GM18507 (cell line): ENCODE data around the gene GRIK4.
"Not testable (repeated sequence)": the region's sequence is repeated elsewhere in the genome, so short reads cannot be mapped to it uniquely, and the experiment has no call there.

Experiments used
- DNase-seq: peaks from one replicate; pipeline ENCODE4 v3.0.0; 2011; ENCODE audit warnings: low read depth; ENCODE audit not compliant: insufficient read length; ENCODE audit errors: extremely low spot score
- FAIRE-seq: peaks from 2 replicates; lab custom pipeline; 2011; peaks lifted over from hg19 to GRCh38; lab: Jason Lieb, UNC

GRIK4 gene

DNA sequence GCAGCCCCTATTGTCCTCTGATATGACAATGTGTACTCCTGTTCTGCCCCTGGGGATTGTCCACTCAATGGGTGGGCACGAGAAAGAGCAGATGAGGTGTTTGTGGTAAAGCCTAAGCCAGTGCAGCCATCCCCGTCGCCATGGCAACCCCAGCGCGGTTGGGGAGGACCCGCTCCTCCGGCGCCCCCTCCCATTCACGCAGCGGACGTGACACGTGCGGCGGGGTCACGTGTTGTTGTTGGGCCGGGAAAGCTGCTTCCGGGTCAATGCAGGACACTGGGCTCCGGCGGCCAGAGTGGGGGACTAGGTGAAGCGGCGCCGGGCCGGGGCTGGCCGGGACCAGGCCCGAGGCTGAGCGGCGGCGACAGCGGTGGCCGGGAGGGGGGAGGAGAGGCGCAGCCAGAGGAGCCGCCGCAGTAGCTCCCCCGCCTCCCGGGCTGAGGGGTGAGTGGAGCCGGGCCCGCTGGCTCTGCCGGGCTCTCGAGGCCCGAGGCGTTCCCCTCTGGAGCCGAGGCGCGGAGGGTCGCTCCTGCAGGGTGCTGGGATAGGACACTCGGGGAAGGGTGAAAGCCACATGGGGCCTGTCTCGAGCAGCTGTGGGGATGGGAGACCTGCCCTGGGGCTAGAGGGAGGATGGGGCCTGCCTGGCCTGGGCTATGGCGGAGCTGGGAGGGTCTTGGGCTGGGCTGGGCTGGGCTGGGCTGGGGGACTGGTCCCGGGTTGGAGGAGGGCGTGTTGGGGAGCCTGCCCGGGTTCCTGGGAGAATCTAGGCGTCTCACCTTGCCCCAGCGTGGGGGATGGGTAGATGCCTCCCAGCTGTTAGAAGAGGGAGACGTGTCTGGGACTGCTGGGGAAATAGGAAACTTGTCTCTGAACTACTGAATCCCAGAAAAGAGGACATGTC is 512.6 kb downstream of the GRIK4 start, which contains the start of gene TBCEL:
Gene TBCEL, plus strand, starts transcription at position 255 of the 904 bp plus-strand sequence. CDS start 21,589 bp downstream, outside the sequence.
- FAIRE-seq: peak; percentile 93
- DNase-seq: peak; percentile 96

DNA sequence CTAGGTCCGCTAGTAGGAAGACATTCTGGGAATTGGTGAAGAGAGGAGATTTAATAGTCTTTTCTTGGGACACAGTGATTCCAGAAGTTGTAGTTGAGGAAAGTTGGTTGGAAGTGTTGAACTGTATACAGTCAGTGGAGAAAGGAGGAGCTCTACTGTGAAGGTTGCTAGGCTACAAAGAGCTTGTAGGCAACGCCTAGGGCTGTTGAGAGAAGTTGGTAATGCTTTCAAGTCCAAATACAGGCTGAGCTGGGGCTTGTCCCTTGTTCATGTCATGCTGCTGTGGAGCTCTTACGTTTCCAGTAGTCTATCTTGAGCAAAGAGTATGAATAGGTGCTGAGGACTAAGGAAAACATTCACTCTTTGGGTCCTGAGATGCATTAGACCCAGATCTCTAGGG is 513.4 kb downstream of the GRIK4 start:
- DNase-seq (no peak), FAIRE-seq (no peak)

DNA sequence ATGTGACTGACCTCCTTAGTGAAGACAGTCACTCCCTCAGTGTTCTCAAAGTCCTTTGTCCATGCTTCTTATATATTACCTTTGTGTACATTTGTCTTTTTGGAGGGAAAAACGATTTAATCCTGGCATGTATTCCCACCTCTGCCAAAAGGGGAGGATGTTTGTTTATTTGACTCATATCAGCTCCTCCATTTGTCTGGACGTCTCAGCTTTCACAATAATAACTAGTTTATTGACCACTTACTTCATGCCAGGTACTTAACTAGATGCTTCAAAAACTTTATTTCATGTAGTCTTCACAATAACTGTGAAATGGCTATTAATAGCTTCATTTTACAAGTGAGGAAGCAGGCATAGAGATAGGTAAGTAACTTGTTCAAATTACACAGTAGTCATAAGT is 517.6 kb downstream of the GRIK4 start:
- DNase-seq: no peak
- no peak for FAIRE-seq

DNA sequence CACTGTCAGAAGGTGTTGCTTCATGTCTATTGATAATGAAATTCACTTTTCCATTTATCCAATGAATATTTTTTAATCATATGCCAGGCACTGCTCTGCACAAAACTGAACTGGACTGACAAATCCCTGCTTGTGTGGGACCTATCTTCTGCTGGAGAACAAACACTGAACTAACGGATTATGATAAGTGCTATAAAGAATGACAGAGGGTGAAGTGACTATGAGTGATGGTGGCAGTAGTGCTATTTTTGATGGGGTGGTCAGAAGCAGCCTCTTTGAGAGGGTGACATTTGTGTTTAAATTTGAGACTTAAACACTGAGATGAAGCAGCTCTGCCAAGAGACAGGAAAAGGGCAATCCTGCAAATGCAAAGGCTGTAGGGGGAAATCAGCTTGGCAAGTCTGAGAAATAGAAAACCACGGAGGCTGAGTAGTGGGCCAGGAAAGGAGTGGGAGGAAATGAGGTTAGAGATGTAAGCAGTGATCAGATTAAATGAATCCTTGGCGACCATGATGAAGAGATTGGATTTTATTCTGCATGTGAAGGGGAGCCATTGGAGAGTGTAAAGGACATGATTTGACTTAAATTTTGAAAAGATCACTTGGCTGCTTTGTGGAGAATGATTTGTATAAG is 518.4 kb downstream of the GRIK4 start:
- FAIRE-seq: no peak
- no peak for DNase-seq

DNA sequence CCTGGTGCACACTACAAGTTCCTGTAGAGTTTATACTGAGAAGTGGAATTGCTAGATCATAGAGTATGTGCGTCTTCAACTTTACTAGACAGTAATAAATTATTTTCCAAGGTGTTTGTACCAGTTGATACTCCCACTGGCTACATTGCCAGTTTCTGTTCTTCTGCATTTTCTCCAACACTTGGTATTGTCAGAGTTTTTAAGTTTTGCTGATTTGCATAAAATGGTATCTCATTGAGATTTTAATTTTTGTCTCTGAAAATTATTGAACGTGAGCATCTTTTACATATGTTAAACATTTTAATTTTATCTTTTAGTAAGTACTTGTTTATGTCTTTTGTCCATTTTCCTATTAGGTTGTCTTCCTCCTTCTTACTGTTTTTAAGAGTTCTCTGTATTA is 519.6 kb downstream of the GRIK4 start:
- DNase-seq (no peak), FAIRE-seq (no peak)

DNA sequence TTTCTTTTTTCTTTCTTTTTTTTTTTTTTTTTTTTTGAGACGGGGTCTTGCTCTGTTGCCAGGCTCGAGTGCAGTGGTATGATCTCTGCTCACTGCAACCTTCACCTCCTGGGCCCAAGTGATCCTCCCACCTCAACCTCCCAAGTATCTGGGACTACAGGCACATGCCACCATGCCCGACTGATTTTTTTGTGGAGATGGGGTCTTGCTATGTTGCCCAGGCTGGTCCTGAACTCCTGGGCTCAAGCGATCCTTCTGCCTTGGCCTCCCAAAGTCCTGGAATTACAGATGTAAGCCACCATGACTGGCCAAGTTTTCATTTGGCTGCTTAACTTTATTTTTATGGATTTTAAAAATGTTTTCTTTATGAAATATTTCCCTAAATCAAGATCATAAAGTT is 520.1 kb downstream of the GRIK4 start:
- DNase-seq, FAIRE-seq: not testable (repeated sequence)

DNA sequence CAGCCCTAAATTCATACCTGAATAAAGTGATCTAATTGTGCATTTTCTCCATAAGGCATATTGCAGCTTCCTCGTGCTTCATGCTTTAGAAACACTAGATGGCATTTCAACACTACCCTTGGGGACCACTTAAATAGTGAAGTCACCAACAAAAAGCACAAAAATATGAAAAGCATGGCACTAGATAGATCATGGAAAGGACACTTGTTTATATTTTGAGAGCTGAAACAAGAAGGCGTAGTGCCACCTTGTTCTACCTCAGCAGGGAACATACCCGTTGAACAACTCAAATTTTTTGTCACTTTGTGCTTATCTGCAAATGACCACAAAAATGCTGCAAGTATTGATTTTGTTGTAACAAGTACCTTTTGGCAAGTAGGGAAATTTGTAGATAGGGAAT is 521.0 kb downstream of the GRIK4 start:
- DNase-seq: no peak
- FAIRE-seq: no peak

DNA sequence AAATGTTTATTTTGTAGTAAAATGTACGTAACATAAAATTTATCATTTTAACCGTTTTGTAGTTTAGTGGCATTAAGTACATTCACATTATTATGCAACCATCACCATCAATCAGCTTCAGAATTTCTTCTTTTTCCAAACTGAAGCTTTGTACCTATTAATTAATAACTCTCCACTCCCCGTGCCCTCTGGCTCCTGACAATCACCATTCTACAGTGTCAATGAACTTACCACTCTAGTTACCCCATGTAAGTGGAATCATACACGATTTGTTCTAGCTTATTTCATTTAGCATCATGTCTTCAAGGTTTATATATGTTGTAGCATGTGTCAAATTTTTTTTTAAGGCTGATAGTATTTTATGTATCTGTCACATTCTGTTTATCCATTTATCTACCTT is 522.1 kb downstream of the GRIK4 start:
- no peak for DNase-seq
- FAIRE-seq: peak; percentile 18

DNA sequence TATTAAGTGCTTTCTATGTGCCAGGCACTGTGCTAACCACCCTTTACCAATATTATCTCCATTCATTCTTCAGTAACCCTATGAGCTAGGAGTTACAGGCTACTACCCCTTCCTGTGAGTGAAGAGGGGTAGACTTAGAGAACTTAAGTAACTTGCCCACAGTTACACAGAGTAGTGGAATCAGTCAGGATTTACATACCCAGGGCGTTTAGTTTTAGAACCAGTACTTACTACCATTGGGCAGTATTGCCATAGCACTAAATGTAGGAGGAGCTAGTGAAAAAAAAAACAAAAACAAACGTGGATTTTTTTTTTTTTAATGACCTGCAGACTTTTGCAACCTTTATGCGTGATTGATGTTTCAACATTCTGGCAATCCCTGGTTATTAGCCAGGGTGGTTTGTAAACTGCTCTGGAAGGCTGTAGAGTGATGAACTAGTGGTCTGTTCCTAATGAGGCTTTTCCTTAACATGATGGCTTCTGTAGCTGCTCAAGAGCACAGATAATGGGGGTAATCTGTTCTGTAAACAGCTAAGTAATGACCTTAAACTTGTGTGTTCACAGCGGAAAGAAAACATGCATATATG is 523.7 kb downstream of the GRIK4 start:
- FAIRE-seq (no peak), DNase-seq (no peak)

DNA sequence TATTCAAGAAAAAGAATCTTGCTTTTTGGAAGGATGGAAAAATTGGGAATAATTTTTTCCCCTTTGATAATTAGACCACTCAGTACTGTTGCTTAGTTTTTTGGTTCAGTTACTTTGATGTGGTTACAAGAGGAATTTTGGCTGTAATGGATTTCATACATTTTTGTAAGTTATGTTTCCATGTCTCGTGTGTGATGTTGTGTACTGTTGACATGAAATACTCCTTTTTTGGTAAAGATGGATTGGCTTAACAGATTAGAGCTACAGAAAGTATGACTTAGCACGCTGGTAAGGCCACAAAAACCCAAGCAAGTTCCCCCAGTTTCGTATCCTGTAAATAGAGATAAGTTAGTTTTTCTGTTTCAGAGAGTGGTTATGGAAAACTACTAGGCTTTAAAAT is 524.2 kb downstream of the GRIK4 start:
- FAIRE-seq (peak; percentile 64), DNase-seq (no peak)

DNA sequence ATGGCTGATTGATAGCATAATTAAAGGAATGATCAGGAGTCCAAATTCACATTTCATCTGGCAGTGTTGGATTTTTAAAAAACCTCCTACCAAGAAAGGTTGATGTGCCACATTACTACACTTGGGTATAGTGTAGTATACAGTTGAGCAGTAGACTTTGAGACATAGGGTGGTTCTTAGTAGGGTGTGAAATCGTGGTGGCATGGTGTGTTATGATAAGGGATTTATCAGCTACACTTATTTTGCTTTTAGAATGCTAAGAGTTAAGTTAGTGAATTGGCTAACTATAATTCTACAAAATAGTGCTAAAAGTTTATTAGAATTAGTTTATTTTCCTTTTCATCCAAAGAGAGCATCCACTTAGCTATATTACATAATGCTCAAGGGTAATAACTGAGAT is 525.5 kb downstream of the GRIK4 start:
- DNase-seq: no peak
- FAIRE-seq: no peak
